ENCODE measurements around the gene ZNRF2.

ZNRF2 gene

GRCh38 chr7:30306976-30307375, 22.6 kb downstream of the ZNRF2 start:
- Histone ChIP-seq H3K9me3 (ENCODE audit: control insufficient read depth, low read length) (no peaks in the 10 kb centered on the region), H3K4me1 (no peaks in the 10 kb centered on the region), H3K27me3 (ENCODE audit: control insufficient read depth, insufficient read depth, low read length) (no peaks in the 10 kb centered on the region)

GRCh38 chr7:30308389-30308788, 24.0 kb downstream of the ZNRF2 start:
- H3K9me3 ChIP-seq (ENCODE audit: control insufficient read depth, low read length) = no peaks in the 10 kb centered on the region

More at GRCh38 chr7:30306976-30307375, 22.6 kb downstream of the ZNRF2 start:
- H3K27ac ChIP-seq = no peak overlapping the region
- no peak overlapping the region for H3K4me3 ChIP-seq (ENCODE audit: low read depth, low read length)
- H3K36me3 ChIP-seq (ENCODE audit: control insufficient read depth, insufficient read depth, low read length) = no peaks in the 10 kb centered on the region
- H3K79me2 ChIP-seq = peaks cover 46% of the 10 kb centered on the region
- no peak for TF ChIP-seq CTCF (IDR thresholded peaks at IDR 0.05)
- no peak overlapping the region for H3K9ac ChIP-seq
- no peak overlapping the region for H2AFZ ChIP-seq
- H3K4me2 ChIP-seq (ENCODE audit: low read length) = no peak overlapping the region

GRCh38 chr7:30309302-30309701, 24.9 kb downstream of the ZNRF2 start:
- H3K4me2 ChIP-seq (ENCODE audit: low read length) = no peak overlapping the region
- peaks cover 39% of the 10 kb centered on the region for H3K79me2 ChIP-seq
- no peak overlapping the region for H2AFZ ChIP-seq
- no peak overlapping the region for H3K27ac ChIP-seq
- no peaks in the 10 kb centered on the region for H3K4me1 ChIP-seq
- H3K4me3 ChIP-seq (ENCODE audit: low read depth, low read length) = no peak overlapping the region
- TF ChIP-seq CTCF (IDR thresholded peaks at IDR 0.05) = no peak
- H3K27me3 ChIP-seq (ENCODE audit: control insufficient read depth, insufficient read depth, low read length) = no peaks in the 10 kb centered on the region
- no peaks in the 10 kb centered on the region for H3K9me3 ChIP-seq (ENCODE audit: control insufficient read depth, low read length)
- no peaks in the 10 kb centered on the region for H3K36me3 ChIP-seq (ENCODE audit: control insufficient read depth, insufficient read depth, low read length)
- H3K9ac ChIP-seq = no peak overlapping the region

More at GRCh38 chr7:30308389-30308788, 24.0 kb downstream of the ZNRF2 start:
- H3K79me2 ChIP-seq = peaks cover 42% of the 10 kb centered on the region
- no peaks in the 10 kb centered on the region for H3K27me3 ChIP-seq (ENCODE audit: control insufficient read depth, insufficient read depth, low read length)
- no peak overlapping the region for H3K27ac ChIP-seq
- H3K9ac ChIP-seq = no peak overlapping the region
- H2AFZ ChIP-seq = no peak overlapping the region
- H3K4me1 ChIP-seq = no peaks in the 10 kb centered on the region
- H3K4me3 ChIP-seq (ENCODE audit: low read depth, low read length) = no peak overlapping the region
- no peak for TF ChIP-seq CTCF (IDR thresholded peaks at IDR 0.05)
- no peaks in the 10 kb centered on the region for H3K36me3 ChIP-seq (ENCODE audit: control insufficient read depth, insufficient read depth, low read length)
- no peak overlapping the region for H3K4me2 ChIP-seq (ENCODE audit: low read length)

- Histone ChIP-seq H3K4me2 (ENCODE audit: low read length) (no peak overlapping the region), H2AFZ (no peak overlapping the region), H3K9me3 (ENCODE audit: control insufficient read depth, low read length) (no peaks in the 10 kb centered on the region), H3K27ac (no peak overlapping the region), H3K9ac (no peak overlapping the region), H3K4me3 (ENCODE audit: low read depth, low read length) (no peak overlapping the region), H3K27me3 (ENCODE audit: control insufficient read depth, insufficient read depth, low read length) (no peaks in the 10 kb centered on the region), H3K4me1 (no peaks in the 10 kb centered on the region), H3K36me3 (ENCODE audit: control insufficient read depth, insufficient read depth, low read length) (no peaks in the 10 kb centered on the region), H3K79me2 (peaks cover 36% of the 10 kb centered on the region)
- no peak for TF ChIP-seq CTCF (IDR thresholded peaks at IDR 0.05)
Measured at GRCh38 chr7:30309842-30310435, 25.5 kb downstream of the ZNRF2 start.
